ENCODE data around the gene NELFA.

The NELFA gene

GRCh38 chr4:1961563-1961962 is 47.2 kb downstream of the NELFA start:
- no peak for DNase-seq

- DNase-seq = no peak
These were observed 47.7 kb downstream of the NELFA start for GRCh38 chr4:1961038-1961437.

- DNase-seq = no peak
These were observed 48.5 kb downstream of the NELFA start for GRCh38 chr4:1960170-1960825.

- no peak for DNase-seq
These were observed 49.7 kb downstream of the NELFA start for GRCh38 chr4:1959104-1959384.

- DNase-seq = no peak
These were observed 50.3 kb downstream of the NELFA start for GRCh38 chr4:1958276-1959103.

- no peak for DNase-seq
These were observed 52.1 kb downstream of the NELFA start for GRCh38 chr4:1956631-1957030.

- DNase-seq = no peak
These were observed 55.4 kb downstream of the NELFA start for GRCh38 chr4:1953335-1953734.

GRCh38 chr4:1952719-1953118 is 56.1 kb downstream of the NELFA start:
- no peak for DNase-seq

GRCh38 chr4:1952058-1952700 is 56.6 kb downstream of the NELFA start:
- no peak for DNase-seq

GRCh38 chr4:1950369-1950768 is 58.4 kb downstream of the NELFA start:
- DNase-seq = no peak

- DNase-seq = no peak
These were observed 59.8 kb downstream of the NELFA start for GRCh38 chr4:1948892-1949436.

GRCh38 chr4:1948232-1948631 is 60.5 kb downstream of the NELFA start:
- DNase-seq = no peak

- no peak for DNase-seq
These were observed 62.9 kb downstream of the NELFA start for GRCh38 chr4:1945912-1946311.

GRCh38 chr4:1945124-1945895 is 63.5 kb downstream of the NELFA start:
- DNase-seq = no peak

GRCh38 chr4:1943928-1944327 is 64.8 kb downstream of the NELFA start:
- DNase-seq = no peak

GRCh38 chr4:1940566-1940965 is 68.2 kb downstream of the NELFA start:
- DNase-seq = no peak

- no peak for DNase-seq
These were observed 68.9 kb downstream of the NELFA start for GRCh38 chr4:1939664-1940509.

- no peak for DNase-seq
These were observed 70.7 kb downstream of the NELFA start for GRCh38 chr4:1938027-1938426.

GRCh38 chr4:1937550-1937949 is 71.2 kb downstream of the NELFA start:
- no peak for DNase-seq

GRCh38 chr4:1933700-1934099 is 75.1 kb downstream of the NELFA start:
- DNase-seq = no peak

GRCh38 chr4:1932736-1933135 is 76.0 kb downstream of the NELFA start:
- no peak for DNase-seq

Data from SHP77 treated with DMSO at 0.1 percent for 48 hours (cell line).